ENCODE measurements around the gene ADGRG2. TPM values are rescaled to one million over a fixed set of nuclear protein-coding genes. Genes with fewer than 3 reads are reported as not detected.

ADGRG2 gene
- total RNA-seq, 1 experiment from 2014 or later, result not detected

DNA sequence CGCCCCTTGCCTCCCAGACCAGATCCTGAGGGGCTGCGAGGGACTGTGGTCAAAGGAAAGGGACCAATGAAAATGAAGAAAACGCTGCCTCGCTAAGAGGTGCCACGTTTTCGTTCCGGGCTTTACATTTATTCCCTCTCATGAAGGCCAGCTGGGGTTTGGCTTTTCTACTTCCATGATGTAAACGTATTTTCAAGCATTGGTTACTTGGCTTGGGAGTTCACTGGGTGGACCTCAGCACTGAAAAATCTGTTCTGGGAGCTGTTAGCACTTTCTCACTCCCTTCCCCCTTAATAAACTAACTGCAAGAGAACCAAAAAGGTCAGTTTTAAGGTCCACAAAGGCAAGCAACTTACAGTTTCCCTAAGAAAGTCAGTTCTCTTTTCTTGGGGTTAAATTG lies 40.6 kb upstream of the ADGRG2 start:
- Histone ChIP-seq H3K27me3 (replicated peaks; ENCODE audit: control insufficient read depth, insufficient read depth, low read length) (no peaks in the 10 kb centered on the region), H3K4me3 (ENCODE audit: low read depth, low read length) (no peak overlapping the region), H3K4me1 (no peaks in the 10 kb centered on the region), H3K9me3 (no peaks in the 10 kb centered on the region), H3K36me3 (ENCODE audit: control insufficient read depth, insufficient read depth, low read length) (no peaks in the 10 kb centered on the region)
- CTCF ChIA-PET, result no interaction called here
- H3K36me3 Mint-ChIP-seq (ENCODE audit: insufficient read depth, unreplicated experiment), result peaks cover 6% of the 10 kb centered on the region
- H3K27ac Mint-ChIP-seq (ENCODE audit: unreplicated experiment), result no peak overlapping the region
- peaks cover 4% of the 10 kb centered on the region for H3K27me3 Mint-ChIP-seq (ENCODE audit: insufficient read depth, unreplicated experiment)
- BruUV-seq (replicated peaks), result no TSS peak
- H3K4me1 Mint-ChIP-seq (ENCODE audit: low read depth, unreplicated experiment), result no peaks in the 10 kb centered on the region
- DNase-seq, result no peak
- POLR2A ChIA-PET, result no interaction called here
- H3K9me3 Mint-ChIP-seq (ENCODE audit: unreplicated experiment), result no peaks in the 10 kb centered on the region
- intact Hi-C loops (cut with micrococcal nuclease; ENCODE audit: unreplicated experiment), result no loop called here
- TF ChIP-seq, protein P1, sequence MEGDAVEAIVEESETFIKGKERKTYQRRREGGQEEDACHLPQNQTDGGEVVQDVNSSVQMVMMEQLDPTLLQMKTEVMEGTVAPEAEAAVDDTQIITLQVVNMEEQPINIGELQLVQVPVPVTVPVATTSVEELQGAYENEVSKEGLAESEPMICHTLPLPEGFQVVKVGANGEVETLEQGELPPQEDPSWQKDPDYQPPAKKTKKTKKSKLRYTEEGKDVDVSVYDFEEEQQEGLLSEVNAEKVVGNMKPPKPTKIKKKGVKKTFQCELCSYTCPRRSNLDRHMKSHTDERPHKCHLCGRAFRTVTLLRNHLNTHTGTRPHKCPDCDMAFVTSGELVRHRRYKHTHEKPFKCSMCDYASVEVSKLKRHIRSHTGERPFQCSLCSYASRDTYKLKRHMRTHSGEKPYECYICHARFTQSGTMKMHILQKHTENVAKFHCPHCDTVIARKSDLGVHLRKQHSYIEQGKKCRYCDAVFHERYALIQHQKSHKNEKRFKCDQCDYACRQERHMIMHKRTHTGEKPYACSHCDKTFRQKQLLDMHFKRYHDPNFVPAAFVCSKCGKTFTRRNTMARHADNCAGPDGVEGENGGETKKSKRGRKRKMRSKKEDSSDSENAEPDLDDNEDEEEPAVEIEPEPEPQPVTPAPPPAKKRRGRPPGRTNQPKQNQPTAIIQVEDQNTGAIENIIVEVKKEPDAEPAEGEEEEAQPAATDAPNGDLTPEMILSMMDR (IDR thresholded peaks at IDR 0.05; ENCODE audit: insufficient read depth in 1 of 2, low read depth in 1 of 2, low read length in 1 of 2, severe bottlenecking in 1 of 2, unreplicated experiment in 1 of 2), result no peak
- H3K4me3 Mint-ChIP-seq (ENCODE audit: unreplicated experiment), result no peak overlapping the region

DNA sequence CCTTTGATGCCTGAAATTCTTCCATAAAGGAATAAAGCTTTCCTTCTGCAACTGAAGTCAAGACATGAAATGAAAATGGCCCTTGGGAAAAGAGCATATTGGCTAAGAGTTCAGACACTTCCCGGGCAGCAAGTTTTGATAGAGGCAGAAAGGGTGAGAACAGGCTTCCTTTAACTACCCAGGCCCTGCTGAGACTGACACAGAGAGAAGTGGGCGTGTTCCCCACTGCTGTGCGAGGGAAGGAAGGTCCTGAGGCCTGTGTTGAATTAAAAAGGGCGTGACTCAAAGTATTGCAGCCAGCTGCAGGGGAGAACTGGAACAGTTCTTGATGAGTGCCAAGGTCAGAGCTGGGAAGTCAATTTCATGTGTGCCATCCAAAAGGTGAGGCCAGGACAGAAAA lies 33.9 kb upstream of the ADGRG2 start:
- intact Hi-C loops (cut with micrococcal nuclease; ENCODE audit: unreplicated experiment), result no loop called here
- no peak overlapping the region for H3K4me3 ChIP-seq (ENCODE audit: low read depth, low read length)
- H3K36me3 Mint-ChIP-seq (ENCODE audit: insufficient read depth, unreplicated experiment), result peaks cover 6% of the 10 kb centered on the region
- ChIA-PET CTCF (no interaction called here), POLR2A (no interaction called here)
- no peaks in the 10 kb centered on the region for H3K4me1 Mint-ChIP-seq (ENCODE audit: low read depth, unreplicated experiment)
- no peaks in the 10 kb centered on the region for H3K4me1 ChIP-seq
- H3K27ac Mint-ChIP-seq (ENCODE audit: unreplicated experiment), result no peak overlapping the region
- peaks cover 3% of the 10 kb centered on the region for H3K27me3 Mint-ChIP-seq (ENCODE audit: insufficient read depth, unreplicated experiment)
- H3K9me3 ChIP-seq, result no peaks in the 10 kb centered on the region
- no peaks in the 10 kb centered on the region for H3K36me3 ChIP-seq (ENCODE audit: control insufficient read depth, insufficient read depth, low read length)
- TF ChIP-seq, protein P1 (IDR thresholded peaks at IDR 0.05; ENCODE audit: insufficient read depth in 1 of 2, low read depth in 1 of 2, low read length in 1 of 2, severe bottlenecking in 1 of 2, unreplicated experiment in 1 of 2), result no peak
- no peaks in the 10 kb centered on the region for H3K27me3 ChIP-seq (replicated peaks; ENCODE audit: control insufficient read depth, insufficient read depth, low read length)
- BruUV-seq (replicated peaks), result no TSS peak
- no peak for DNase-seq
- H3K4me3 Mint-ChIP-seq (ENCODE audit: unreplicated experiment), result no peak overlapping the region
- H3K9me3 Mint-ChIP-seq (ENCODE audit: unreplicated experiment), result no peaks in the 10 kb centered on the region

DNA sequence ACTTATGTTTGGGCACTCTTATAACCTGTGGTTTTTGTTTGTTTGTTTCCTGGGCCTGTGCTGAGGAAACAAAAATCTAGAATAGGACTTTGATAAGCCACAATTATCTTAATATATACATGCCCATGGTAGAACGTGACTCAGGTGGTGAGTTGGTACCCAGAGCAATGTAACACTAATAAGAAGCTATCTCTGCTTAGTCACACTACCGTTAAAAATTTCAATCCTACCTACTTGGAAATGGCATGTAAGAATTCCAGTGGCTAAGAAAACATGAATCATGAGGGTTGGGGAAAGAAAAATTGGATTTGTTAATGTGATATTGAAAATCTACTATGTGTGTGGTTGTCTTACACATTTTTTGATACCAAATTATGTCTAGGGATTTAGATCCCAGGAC lies 30.5 kb upstream of the ADGRG2 start:
- CTCF ChIA-PET, result no interaction called here

More for the DNA sequence above, 30.5 kb upstream of the ADGRG2 start:
- Histone ChIP-seq H3K4me3 (ENCODE audit: low read depth, low read length) (no peak overlapping the region), H3K36me3 (ENCODE audit: control insufficient read depth, insufficient read depth, low read length) (no peaks in the 10 kb centered on the region), H3K4me1 (no peaks in the 10 kb centered on the region), H3K9me3 (no peaks in the 10 kb centered on the region), H3K27me3 (replicated peaks; ENCODE audit: control insufficient read depth, insufficient read depth, low read length) (no peaks in the 10 kb centered on the region)
- TF ChIP-seq, protein P1 (IDR thresholded peaks at IDR 0.05; ENCODE audit: insufficient read depth in 1 of 2, low read depth in 1 of 2, low read length in 1 of 2, severe bottlenecking in 1 of 2, unreplicated experiment in 1 of 2), result no peak
- Mint-ChIP-seq H3K36me3 (ENCODE audit: insufficient read depth, unreplicated experiment) (no peaks in the 10 kb centered on the region), H3K9me3 (ENCODE audit: unreplicated experiment) (no peaks in the 10 kb centered on the region), H3K4me1 (ENCODE audit: low read depth, unreplicated experiment) (no peaks in the 10 kb centered on the region), H3K27me3 (ENCODE audit: insufficient read depth, unreplicated experiment) (peaks cover 6% of the 10 kb centered on the region), H3K27ac (ENCODE audit: unreplicated experiment) (no peak overlapping the region), H3K4me3 (ENCODE audit: unreplicated experiment) (no peak overlapping the region)
- no TSS peak for BruUV-seq (replicated peaks)
- POLR2A ChIA-PET, result no interaction called here
- intact Hi-C loops (cut with micrococcal nuclease; ENCODE audit: unreplicated experiment), result no loop called here
- no peak for DNase-seq
